Progenitor cell of endocrine pancreas (in vitro differentiated cells): ENCODE results near the gene DLG5. TPM values are rescaled to one million over a fixed set of nuclear protein-coding genes. Genes with fewer than 3 reads are reported as not detected.
A peak's percentile ranks its signal among the peaks of the same experiment; 100 is the strongest.

Experiments
- DNase-seq: peaks from one replicate; pipeline ENCODE4 v3.0.0; 2021; ENCODE audit warnings: low spot score; ENCODE audit not compliant: unreplicated experiment
- H3K27ac Mint-ChIP-seq: 2 replicates; pipeline ENCODE4 v1.8.0; 2021; ENCODE audit warnings: mild to moderate bottlenecking, moderate library complexity, mixed read lengths
- H3K27me3 Mint-ChIP-seq: 2 replicates; pipeline ENCODE4 v1.8.0; 2021; ENCODE audit warnings: mixed read lengths
- H3K36me3 Mint-ChIP-seq: 2 replicates; pipeline ENCODE4 v1.8.0; 2022; ENCODE audit warnings: mixed read lengths; ENCODE audit not compliant: insufficient read depth
- H3K4me1 Mint-ChIP-seq: 2 replicates; pipeline ENCODE4 v1.8.0; 2021; ENCODE audit warnings: low read depth, mixed read lengths
- H3K4me3 Mint-ChIP-seq: 2 replicates; pipeline ENCODE4 v1.8.0; 2021; ENCODE audit warnings: low read depth, mild to moderate bottlenecking, moderate library complexity, mixed read lengths
- H3K9me3 Mint-ChIP-seq: 2 replicates; pipeline ENCODE4 v1.8.0; 2021; ENCODE audit warnings: low read depth, mixed read lengths
- total RNA-seq: library from RNA; stranded (reverse); gene quantifications from 2 replicates; pipeline ENCODE4 v1.2.1, GENCODE V29; 2021
- TF ChIP-seq, protein P1 (sequence below): fragments of 200-600 bp; sonication (generic); IDR thresholded peaks from one replicate; pipeline ENCODE4 v1.5.0; 2021; ENCODE audit warnings: antibody characterized with exemption, mild to moderate bottlenecking; ENCODE audit not compliant: unreplicated experiment

DLG5 gene
- total RNA-seq, 1 donor from 2014 or later = 149 TPM

DNA sequence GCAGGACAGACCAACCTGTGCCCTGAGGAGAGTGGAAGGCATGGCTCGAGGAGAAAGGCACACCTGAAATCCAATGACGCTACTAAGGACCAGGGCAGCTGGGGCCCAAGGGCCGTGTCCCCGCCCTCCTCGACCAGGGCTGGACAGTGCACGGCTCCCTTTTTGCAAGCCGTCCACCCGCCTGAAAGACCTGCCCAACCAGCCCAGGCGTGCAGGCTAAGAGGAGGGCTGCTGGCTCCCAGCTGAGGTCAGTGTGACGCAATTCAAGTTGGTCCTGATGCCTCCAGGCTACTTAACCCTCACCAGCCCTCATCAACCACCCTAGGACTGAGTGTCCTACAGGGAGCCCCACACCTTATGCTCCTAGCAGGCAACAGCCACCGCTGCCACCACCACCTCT lies 69.3 kb downstream of the DLG5 start:
- Mint-ChIP-seq H3K27me3 (no peaks in the 10 kb centered on the region), H3K4me1 (peaks cover 32% of the 10 kb centered on the region), H3K36me3 (peaks cover 16% of the 10 kb centered on the region), H3K9me3 (no peaks in the 10 kb centered on the region), H3K27ac (no peak overlapping the region), H3K4me3 (no peak overlapping the region)
- DNase-seq = no peak
- TF ChIP-seq, protein P1, sequence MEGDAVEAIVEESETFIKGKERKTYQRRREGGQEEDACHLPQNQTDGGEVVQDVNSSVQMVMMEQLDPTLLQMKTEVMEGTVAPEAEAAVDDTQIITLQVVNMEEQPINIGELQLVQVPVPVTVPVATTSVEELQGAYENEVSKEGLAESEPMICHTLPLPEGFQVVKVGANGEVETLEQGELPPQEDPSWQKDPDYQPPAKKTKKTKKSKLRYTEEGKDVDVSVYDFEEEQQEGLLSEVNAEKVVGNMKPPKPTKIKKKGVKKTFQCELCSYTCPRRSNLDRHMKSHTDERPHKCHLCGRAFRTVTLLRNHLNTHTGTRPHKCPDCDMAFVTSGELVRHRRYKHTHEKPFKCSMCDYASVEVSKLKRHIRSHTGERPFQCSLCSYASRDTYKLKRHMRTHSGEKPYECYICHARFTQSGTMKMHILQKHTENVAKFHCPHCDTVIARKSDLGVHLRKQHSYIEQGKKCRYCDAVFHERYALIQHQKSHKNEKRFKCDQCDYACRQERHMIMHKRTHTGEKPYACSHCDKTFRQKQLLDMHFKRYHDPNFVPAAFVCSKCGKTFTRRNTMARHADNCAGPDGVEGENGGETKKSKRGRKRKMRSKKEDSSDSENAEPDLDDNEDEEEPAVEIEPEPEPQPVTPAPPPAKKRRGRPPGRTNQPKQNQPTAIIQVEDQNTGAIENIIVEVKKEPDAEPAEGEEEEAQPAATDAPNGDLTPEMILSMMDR = no peak

DNA sequence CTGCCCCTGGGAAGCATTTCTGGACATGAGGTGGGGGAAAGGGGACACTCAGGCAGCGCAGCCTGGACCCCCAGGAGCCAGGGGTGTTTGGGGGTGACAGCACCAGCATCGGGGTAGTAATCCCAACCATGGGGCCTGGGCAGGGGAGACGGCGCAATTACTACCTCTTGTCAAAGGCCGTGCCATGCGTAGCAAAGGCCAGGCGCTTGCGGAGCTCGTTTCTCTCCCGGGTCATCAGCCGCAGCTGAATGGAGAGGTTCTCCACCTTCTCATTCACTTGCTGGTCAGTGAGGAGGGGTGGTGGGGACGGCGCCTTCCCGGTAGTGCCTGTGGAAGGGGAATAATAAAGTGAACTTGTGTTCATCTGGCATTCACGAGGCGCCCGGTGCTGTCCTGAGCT lies 70.0 kb downstream of the DLG5 start:
- H3K4me3 Mint-ChIP-seq = no peak overlapping the region

DNA sequence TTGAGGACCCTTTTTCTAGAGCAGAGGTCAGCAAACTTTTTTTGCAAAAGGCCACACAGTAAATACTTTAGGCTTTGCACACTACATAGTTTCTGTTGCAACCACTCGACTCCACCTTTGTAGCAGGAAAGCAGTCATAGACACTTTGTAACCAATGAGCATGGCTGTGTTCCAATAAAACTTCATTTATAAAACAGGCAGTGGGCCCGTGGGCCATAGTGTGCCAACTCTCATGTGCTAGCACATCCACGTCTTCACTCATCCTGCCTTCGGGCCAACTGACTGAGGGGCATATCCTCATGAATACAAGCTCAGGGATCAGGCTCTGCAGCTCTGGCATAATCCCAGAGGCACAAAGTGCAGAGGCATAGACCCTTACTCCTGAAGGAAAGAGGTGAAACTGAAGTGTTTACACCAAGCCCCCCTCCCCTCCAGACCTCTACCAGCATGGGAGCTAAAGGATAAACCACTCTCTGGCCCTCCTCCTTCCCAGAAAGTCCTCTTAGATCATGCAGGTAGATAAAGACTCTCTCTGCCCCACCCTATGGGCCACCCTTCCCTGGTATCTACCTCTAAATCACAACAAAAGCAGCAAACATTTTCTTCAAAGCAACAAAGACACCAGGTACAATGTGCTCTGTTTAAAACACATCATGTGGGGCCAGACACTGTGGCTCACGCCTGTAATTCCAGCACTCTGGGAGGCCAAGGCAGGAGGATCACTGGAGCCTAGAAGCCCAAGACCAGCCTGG lies 71.0 kb downstream of the DLG5 start:
- no peak overlapping the region for H3K4me3 Mint-ChIP-seq
- H3K9me3 Mint-ChIP-seq = no peaks in the 10 kb centered on the region
- TF ChIP-seq, protein P1 = no peak
- DNase-seq = no peak
- H3K4me1 Mint-ChIP-seq = peaks cover 42% of the 10 kb centered on the region
- H3K27me3 Mint-ChIP-seq = no peaks in the 10 kb centered on the region
- peak overlapping the region; percentile 15 for H3K27ac Mint-ChIP-seq
- peaks cover 19% of the 10 kb centered on the region for H3K36me3 Mint-ChIP-seq

More for the DNA sequence above, 70.0 kb downstream of the DLG5 start:
- DNase-seq = no peak
- Mint-ChIP-seq H3K36me3 (peaks cover 17% of the 10 kb centered on the region), H3K27ac (peak overlapping the region; percentile 80), H3K9me3 (no peaks in the 10 kb centered on the region), H3K27me3 (no peaks in the 10 kb centered on the region), H3K4me1 (peaks cover 33% of the 10 kb centered on the region)
- TF ChIP-seq, protein P1 = no peak

DNA sequence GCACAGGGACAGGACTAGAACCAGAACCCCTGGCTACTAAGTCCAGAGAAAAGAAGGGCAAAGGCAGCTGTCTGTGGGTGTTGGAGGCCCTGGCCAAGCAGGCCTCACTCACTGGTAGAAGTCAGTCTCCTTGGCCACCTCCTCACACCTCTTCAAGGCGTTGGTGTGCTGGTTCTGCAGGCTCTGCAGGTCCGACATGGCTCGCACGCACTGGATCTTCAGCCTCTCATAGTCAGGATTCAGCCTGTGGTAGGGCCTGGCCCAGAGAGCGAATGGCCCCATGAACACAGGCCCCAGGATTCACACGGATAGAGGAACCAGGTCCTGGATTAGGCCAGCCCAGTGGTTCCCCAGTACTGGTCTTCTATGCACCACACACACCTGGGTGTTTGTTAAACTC lies 72.4 kb downstream of the DLG5 start:
- H3K9me3 Mint-ChIP-seq = no peaks in the 10 kb centered on the region
- TF ChIP-seq, protein P1 = no peak
- DNase-seq = no peak
- H3K36me3 Mint-ChIP-seq = peaks cover 18% of the 10 kb centered on the region
- H3K4me1 Mint-ChIP-seq = peaks cover 48% of the 10 kb centered on the region
- H3K27ac Mint-ChIP-seq = peak overlapping the region; percentile 56
- no peaks in the 10 kb centered on the region for H3K27me3 Mint-ChIP-seq
- H3K4me3 Mint-ChIP-seq = no peak overlapping the region

DNA sequence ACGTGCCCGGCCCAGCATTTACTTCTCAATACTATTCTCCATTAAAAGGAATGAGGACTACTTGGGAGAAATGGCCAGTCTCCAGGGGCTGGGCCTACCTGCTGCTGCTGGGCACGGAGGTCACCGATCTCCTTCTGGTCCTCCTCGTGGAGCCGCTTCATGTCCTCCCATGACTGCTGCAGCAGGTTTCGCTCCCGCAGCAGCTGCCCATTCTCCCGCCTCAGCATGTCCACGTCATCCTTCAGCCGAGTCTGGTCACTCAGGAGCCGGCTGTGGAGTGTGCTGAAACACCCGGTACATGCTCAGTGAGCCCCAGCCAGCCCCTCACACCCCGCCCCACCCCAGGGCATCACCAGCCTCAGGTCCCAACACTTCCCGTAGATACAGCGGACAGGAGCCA lies 73.3 kb downstream of the DLG5 start:
- TF ChIP-seq, protein P1 = no peak
- no peaks in the 10 kb centered on the region for H3K27me3 Mint-ChIP-seq
- DNase-seq = no peak
- H3K4me3 Mint-ChIP-seq = no peak overlapping the region
- H3K4me1 Mint-ChIP-seq = peaks cover 54% of the 10 kb centered on the region
- H3K9me3 Mint-ChIP-seq = no peaks in the 10 kb centered on the region
- H3K27ac Mint-ChIP-seq = no peak overlapping the region
- peaks cover 18% of the 10 kb centered on the region for H3K36me3 Mint-ChIP-seq
